ENCODE results near the gene DOP1A. TPM values are rescaled to one million over a fixed set of nuclear protein-coding genes. Genes with fewer than 3 reads are reported as not detected.

The DOP1A gene
- total and polyA plus RNA-seq, 2 of the 13 experiments (the other 11 are each of a cell fraction or from before 2014, with no cell fraction given) = 5.2 to 16.7 TPM

GRCh38 chr6:83072726-83073125 lies 5.3 kb downstream of the DOP1A start:
- peaks cover 14% of the 10 kb centered on the region for H3K4me1 ChIP-seq (ENCODE audit: insufficient read depth, low read length)
- ChIA-PET CTCF (ENCODE audit: low intra/inter-chr PET ratio, low total read pairs) (no interaction called here), POLR2A (no interaction called here)
- TF ChIP-seq HOXD1 (CRISPR knock-in tag; IDR thresholded peaks at IDR 0.05) (no peak), CSRNP1 (CRISPR knock-in tag; IDR thresholded peaks at IDR 0.05) (no peak), NBN (conservative IDR thresholded peaks at IDR 0.05) (no peak), GATA4 (IDR thresholded peaks at IDR 0.05; ENCODE audit: borderline replicate concordance, low read depth) (no peak)
- no peak overlapping the region for H3K27ac ChIP-seq (ENCODE audit: extremely low read length, insufficient read depth, low read length)
- in situ Hi-C loops (cut with HindIII; ENCODE audit: extremely low pct_ligation_motif_present, low pct_unique_long_range_greater_than_20kb) = loop anchor here (25.0 kb wide), 1 partner anchor 485 kb away; no protein-coding TSS in a partner anchor
- no peaks in the 10 kb centered on the region for H3K36me3 ChIP-seq (replicated peaks in 1 of 2; ENCODE audit: control insufficient read depth in 1 of 2, insufficient read depth in 2 of 2, low read length in 2 of 2)
- no TSS peak for BruUV-seq (replicated peaks)
- ATAC-seq (no peak), FAIRE-seq (no peak), DNase-seq (ENCODE audit: low spot score) (no peak)
- WGBS (ENCODE audit: low lambda C conversion rate) = 92% methylated on average over 2 of the region's 2 CpGs
- H2AFZ ChIP-seq (ENCODE audit: low read length) = no peak overlapping the region
- no peaks in the 10 kb centered on the region; a peak in 1 of 5 replicates for H3K27me3 ChIP-seq (ENCODE audit: control insufficient read depth in 1 of 2, insufficient read depth in 2 of 2, low read length in 2 of 2)
- no peak overlapping the region for H3K4me3 ChIP-seq (replicated peaks in 1 of 3; ENCODE audit: insufficient read depth in 1 of 3, low read depth in 2 of 3, low read length in 3 of 3)
- H3K9ac ChIP-seq (ENCODE audit: insufficient read depth, low read depth, low read length) = no peak overlapping the region
- no peaks in the 10 kb centered on the region for H3K9me3 ChIP-seq (ENCODE audit: low read length)
- H3K4me2 ChIP-seq (ENCODE audit: low read depth, low read length) = no peak overlapping the region
- H4K20me1 ChIP-seq (ENCODE audit: insufficient read depth, low read length) = no peaks in the 10 kb centered on the region
- peaks cover 18% of the 10 kb centered on the region for H3K79me2 ChIP-seq (ENCODE audit: insufficient read depth, low read length)
- intact Hi-C loops (cut with micrococcal nuclease; ENCODE audit: unreplicated experiment) = no loop called here

- Histone ChIP-seq H3K4me2 (ENCODE audit: low read depth, low read length) (no peak overlapping the region), H3K36me3 (replicated peaks in 1 of 2; ENCODE audit: control insufficient read depth in 1 of 2, insufficient read depth in 2 of 2, low read length in 2 of 2) (no peaks in the 10 kb centered on the region), H3K79me2 (ENCODE audit: insufficient read depth, low read length) (peaks cover 18% of the 10 kb centered on the region), H3K4me3 (replicated peaks in 1 of 3; ENCODE audit: insufficient read depth in 1 of 3, low read depth in 2 of 3, low read length in 3 of 3) (no peak overlapping the region), H2AFZ (ENCODE audit: low read length) (no peak overlapping the region), H3K27me3 (ENCODE audit: control insufficient read depth in 1 of 2, insufficient read depth in 2 of 2, low read length in 2 of 2) (no peaks in the 10 kb centered on the region), H3K9me3 (ENCODE audit: low read length) (no peaks in the 10 kb centered on the region), H4K20me1 (ENCODE audit: insufficient read depth, low read length) (no peaks in the 10 kb centered on the region), H3K9ac (ENCODE audit: insufficient read depth, low read depth, low read length) (no peak overlapping the region), H3K4me1 (ENCODE audit: insufficient read depth, low read length) (peaks cover 13% of the 10 kb centered on the region), H3K27ac (ENCODE audit: extremely low read length, insufficient read depth, low read length) (no peak overlapping the region)
- in situ Hi-C loops (cut with HindIII; ENCODE audit: extremely low pct_ligation_motif_present, low pct_unique_long_range_greater_than_20kb) = loop anchor here (25.0 kb wide), 1 partner anchor 486 kb away; no protein-coding TSS in a partner anchor
- FAIRE-seq (no peak), DNase-seq (ENCODE audit: low spot score) (no peak), ATAC-seq (no peak)
- intact Hi-C loops (cut with micrococcal nuclease; ENCODE audit: unreplicated experiment) = no loop called here
- ChIA-PET CTCF (ENCODE audit: low intra/inter-chr PET ratio, low total read pairs) (no interaction called here), POLR2A (no interaction called here)
- WGBS (ENCODE audit: low lambda C conversion rate) = 100% methylated on average over 1 of the region's 1 CpG
- no TSS peak for BruUV-seq (replicated peaks)
- no peak for TF ChIP-seq NFE2L2 (IDR thresholded peaks at IDR 0.05; ENCODE audit: low read length)
- TF ChIP-seq, protein P1, sequence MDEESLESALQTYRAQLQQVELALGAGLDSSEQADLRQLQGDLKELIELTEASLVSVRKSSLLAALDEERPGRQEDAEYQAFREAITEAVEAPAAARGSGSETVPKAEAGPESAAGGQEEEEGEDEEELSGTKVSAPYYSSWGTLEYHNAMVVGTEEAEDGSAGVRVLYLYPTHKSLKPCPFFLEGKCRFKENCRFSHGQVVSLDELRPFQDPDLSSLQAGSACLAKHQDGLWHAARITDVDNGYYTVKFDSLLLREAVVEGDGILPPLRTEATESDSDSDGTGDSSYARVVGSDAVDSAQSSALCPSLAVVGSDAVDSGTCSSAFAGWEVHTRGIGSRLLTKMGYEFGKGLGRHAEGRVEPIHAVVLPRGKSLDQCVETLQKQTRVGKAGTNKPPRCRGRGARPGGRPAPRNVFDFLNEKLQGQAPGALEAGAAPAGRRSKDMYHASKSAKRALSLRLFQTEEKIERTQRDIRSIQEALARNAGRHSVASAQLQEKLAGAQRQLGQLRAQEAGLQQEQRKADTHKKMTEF (CRISPR knock-in tag; IDR thresholded peaks at IDR 0.05) = no peak
- no peak for TF ChIP-seq SPEN (CRISPR knock-in tag; IDR thresholded peaks at IDR 0.05; ENCODE audit: low read depth)
- TF ChIP-seq TBL1XR1 (IDR thresholded peaks at IDR 0.05; ENCODE audit: borderline replicate concordance, low read length, partially characterized antibody) = no peak
- no peak for TF ChIP-seq ZFAT (CRISPR knock-in tag; conservative IDR thresholded peaks at IDR 0.05)
- TF ChIP-seq ZNF207 (IDR thresholded peaks at IDR 0.05; ENCODE audit: borderline replicate concordance) = no peak
- no peak for TF ChIP-seq ZNF775 (CRISPR knock-in tag; IDR thresholded peaks at IDR 0.05; ENCODE audit: borderline replicate concordance)
- TF ChIP-seq ZKSCAN5 (CRISPR knock-in tag; IDR thresholded peaks at IDR 0.05) = no peak
- no peak for TF ChIP-seq RORA (CRISPR knock-in tag; IDR thresholded peaks at IDR 0.05)
- no peak for TF ChIP-seq ZBTB38 (CRISPR knock-in tag; IDR thresholded peaks at IDR 0.05)
- no peak for TF ChIP-seq SP2 (CRISPR knock-in tag; IDR thresholded peaks at IDR 0.05)
- no peak for TF ChIP-seq ZBTB21 (CRISPR knock-in tag; IDR thresholded peaks at IDR 0.05)
- TF ChIP-seq CREM (IDR thresholded peaks at IDR 0.05) = no peak
- TF ChIP-seq CREM (CRISPR knock-in tag; IDR thresholded peaks at IDR 0.05) = no peak
Observed at GRCh38 chr6:83073615-83074014, 6.1 kb downstream of the DOP1A start.
